Measurements from ENCODE around the gene HELZ.
A peak's percentile ranks its signal among the peaks of the same experiment; 100 is the strongest.

The HELZ gene

GRCh38 chr17:67285360-67285759, 40.4 kb upstream of the HELZ start:
- TF ChIP-seq CTCF (conservative IDR thresholded peaks at IDR 0.05; ENCODE audit: control insufficient read depth, insufficient read depth, low read depth, low read length): no peak
- H3K4me3 ChIP-seq (ENCODE audit: control insufficient read depth, low read depth, low read length): no peak overlapping the region
- no peak for DNase-seq (ENCODE audit: low read depth)

- no peak for TF ChIP-seq CTCF (conservative IDR thresholded peaks at IDR 0.05; ENCODE audit: control insufficient read depth, insufficient read depth, low read depth, low read length)
- no peak overlapping the region for H3K4me3 ChIP-seq (ENCODE audit: control insufficient read depth, low read depth, low read length)
- DNase-seq (ENCODE audit: low read depth): no peak
Measured at GRCh38 chr17:67283731-67284516, 38.9 kb upstream of the HELZ start.

GRCh38 chr17:67281743-67282142, 36.7 kb upstream of the HELZ start:
- DNase-seq (ENCODE audit: low read depth): no peak
- no peak for TF ChIP-seq CTCF (conservative IDR thresholded peaks at IDR 0.05; ENCODE audit: control insufficient read depth, insufficient read depth, low read depth, low read length)
- H3K4me3 ChIP-seq (ENCODE audit: control insufficient read depth, low read depth, low read length): no peak overlapping the region

GRCh38 chr17:67281053-67281452, 36.1 kb upstream of the HELZ start:
- no peak for TF ChIP-seq CTCF (conservative IDR thresholded peaks at IDR 0.05; ENCODE audit: control insufficient read depth, insufficient read depth, low read depth, low read length)
- H3K4me3 ChIP-seq (ENCODE audit: control insufficient read depth, low read depth, low read length): no peak overlapping the region
- DNase-seq (ENCODE audit: low read depth): peak; percentile 20

GRCh38 chr17:67280279-67280678, 35.3 kb upstream of the HELZ start:
- no peak for TF ChIP-seq CTCF (conservative IDR thresholded peaks at IDR 0.05; ENCODE audit: control insufficient read depth, insufficient read depth, low read depth, low read length)
- H3K4me3 ChIP-seq (ENCODE audit: control insufficient read depth, low read depth, low read length): no peak overlapping the region
- DNase-seq (ENCODE audit: low read depth): peak; percentile 63

GRCh38 chr17:67279115-67279514, 34.1 kb upstream of the HELZ start:
- DNase-seq (ENCODE audit: low read depth): no peak
- H3K4me3 ChIP-seq (ENCODE audit: control insufficient read depth, low read depth, low read length): no peak overlapping the region
- TF ChIP-seq CTCF (conservative IDR thresholded peaks at IDR 0.05; ENCODE audit: control insufficient read depth, insufficient read depth, low read depth, low read length): no peak
